ENCODE measurements around the gene FMN1.
A peak's percentile ranks its signal among the peaks of the same experiment; 100 is the strongest.

FMN1 gene

GRCh38 chr15:32878342-32878741 is 316.2 kb downstream of the FMN1 start:
- H3K4me3 ChIP-seq (ENCODE audit: low read length): no peak overlapping the region
- no peak for TF ChIP-seq CTCF (IDR thresholded peaks at IDR 0.05; ENCODE audit: insufficient read depth, low read depth, low read length, missing control alignments)
- peak; percentile 26 for DNase-seq (ENCODE audit: low read depth)

- TF ChIP-seq CTCF (IDR thresholded peaks at IDR 0.05; ENCODE audit: insufficient read depth, low read depth, low read length, missing control alignments): no peak
- peak; percentile 49 for DNase-seq (ENCODE audit: low read depth)
- H3K4me3 ChIP-seq (ENCODE audit: low read length): no peak overlapping the region
These were observed 317.1 kb downstream of the FMN1 start for GRCh38 chr15:32877252-32878019.

- TF ChIP-seq CTCF (IDR thresholded peaks at IDR 0.05; ENCODE audit: insufficient read depth, low read depth, low read length, missing control alignments): no peak
- H3K4me3 ChIP-seq (ENCODE audit: low read length): no peak overlapping the region
- no peak for DNase-seq (ENCODE audit: low read depth)
These were observed 321.0 kb downstream of the FMN1 start for GRCh38 chr15:32873284-32874114.

- DNase-seq (ENCODE audit: low read depth): no peak
- TF ChIP-seq CTCF (IDR thresholded peaks at IDR 0.05; ENCODE audit: insufficient read depth, low read depth, low read length, missing control alignments): no peak
- H3K4me3 ChIP-seq (ENCODE audit: low read length): no peak overlapping the region
These were observed 321.8 kb downstream of the FMN1 start for GRCh38 chr15:32872621-32873283.

GRCh38 chr15:32871883-32872282 is 322.6 kb downstream of the FMN1 start:
- H3K4me3 ChIP-seq (ENCODE audit: low read length): no peak overlapping the region
- no peak for DNase-seq (ENCODE audit: low read depth)
- no peak for TF ChIP-seq CTCF (IDR thresholded peaks at IDR 0.05; ENCODE audit: insufficient read depth, low read depth, low read length, missing control alignments)

GRCh38 chr15:32870240-32871033 is 324.1 kb downstream of the FMN1 start:
- DNase-seq (ENCODE audit: low read depth): peak; percentile 81

More at GRCh38 chr15:32870240-32871033, 324.1 kb downstream of the FMN1 start:
- no peak overlapping the region for H3K4me3 ChIP-seq (ENCODE audit: low read length)
- no peak for TF ChIP-seq CTCF (IDR thresholded peaks at IDR 0.05; ENCODE audit: insufficient read depth, low read depth, low read length, missing control alignments)

Data from epithelial cell of esophagus (primary cell).